HG03159 (cell line): ENCODE results near the gene IQGAP2.

Experiments used
- ATAC-seq: cut with Tn5 transposase; IDR thresholded peaks from one replicate; pipeline ENCODE4 v1.9.1; 2021; ENCODE audit warnings: mild to moderate bottlenecking, moderate library complexity; ENCODE audit not compliant: unreplicated experiment

Gene IQGAP2

DNA sequence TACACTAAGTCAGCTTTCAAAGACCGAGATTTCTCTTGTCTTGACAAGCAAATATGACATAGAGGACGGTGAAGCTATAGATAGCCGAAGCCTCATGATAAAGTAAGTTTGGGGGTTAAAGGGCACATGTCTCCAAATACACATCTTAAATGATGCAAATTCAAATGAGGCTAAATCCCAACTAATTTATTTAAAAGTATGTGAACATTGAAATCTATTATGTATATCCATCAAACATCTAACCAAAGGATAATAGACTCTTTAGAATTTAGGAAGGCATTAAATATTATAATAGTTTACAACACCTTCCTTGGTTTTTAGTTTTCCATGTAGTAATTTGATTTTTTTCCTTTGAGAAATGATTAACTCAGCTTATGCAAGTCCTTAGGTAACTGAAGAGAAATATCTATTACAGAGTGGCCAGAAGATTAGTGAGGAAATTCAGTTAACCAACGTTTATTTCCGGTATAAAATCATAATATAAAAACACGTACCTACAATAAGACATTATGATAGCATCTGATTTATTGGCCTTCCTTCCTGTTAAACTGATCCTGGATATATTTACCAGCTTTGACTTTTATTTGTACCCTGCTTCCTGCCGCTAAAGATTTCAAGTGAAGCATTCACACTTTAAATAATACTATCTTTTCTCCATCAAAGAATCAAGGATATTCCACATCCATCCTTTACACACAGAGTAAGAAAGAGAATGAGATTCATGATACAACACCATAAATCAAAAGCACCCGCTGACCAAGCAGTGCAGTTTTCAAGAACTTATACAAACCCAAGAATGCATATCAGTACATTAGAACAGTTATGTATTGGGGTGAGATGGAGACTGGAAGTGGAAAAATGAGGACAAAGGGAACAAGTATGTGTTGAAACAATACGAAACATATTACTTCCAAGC lies 281.0 kb downstream of the IQGAP2 start:
- no peak for ATAC-seq

DNA sequence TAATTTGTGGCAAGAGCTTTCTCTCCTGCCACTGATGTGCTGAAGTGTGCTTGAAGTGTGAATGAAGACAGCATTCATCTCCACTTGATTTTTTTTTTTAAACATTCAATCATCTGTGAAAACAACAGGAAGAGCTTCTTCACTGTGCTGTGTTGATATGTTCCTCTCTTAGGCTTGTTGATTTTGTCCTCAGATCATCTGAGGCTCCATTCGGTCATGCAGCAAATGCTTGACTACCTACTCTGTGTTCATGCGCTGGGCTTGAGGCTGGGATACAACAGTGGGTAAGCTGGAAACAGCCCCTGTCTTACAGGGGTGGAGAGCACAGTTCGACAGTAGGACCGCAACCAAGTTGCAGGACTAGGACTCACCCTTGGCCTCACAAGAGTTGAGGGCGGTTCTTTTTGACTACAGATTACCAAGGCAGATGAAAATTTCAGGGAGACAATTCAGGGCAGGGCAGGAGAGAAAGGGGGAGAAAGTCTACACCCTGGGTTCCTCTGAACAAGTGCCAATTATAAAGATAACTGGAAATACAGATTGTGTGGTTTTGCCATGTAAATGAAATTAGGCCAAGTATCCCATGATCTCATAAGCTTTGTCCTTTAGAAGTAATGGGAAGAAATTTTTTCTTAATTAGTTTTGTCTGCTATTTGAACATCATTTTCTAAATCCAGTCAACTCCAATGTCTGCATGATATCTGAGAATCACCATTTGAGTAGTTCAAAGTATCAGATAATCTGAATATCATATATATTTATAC lies 281.9 kb downstream of the IQGAP2 start:
- no peak for ATAC-seq

DNA sequence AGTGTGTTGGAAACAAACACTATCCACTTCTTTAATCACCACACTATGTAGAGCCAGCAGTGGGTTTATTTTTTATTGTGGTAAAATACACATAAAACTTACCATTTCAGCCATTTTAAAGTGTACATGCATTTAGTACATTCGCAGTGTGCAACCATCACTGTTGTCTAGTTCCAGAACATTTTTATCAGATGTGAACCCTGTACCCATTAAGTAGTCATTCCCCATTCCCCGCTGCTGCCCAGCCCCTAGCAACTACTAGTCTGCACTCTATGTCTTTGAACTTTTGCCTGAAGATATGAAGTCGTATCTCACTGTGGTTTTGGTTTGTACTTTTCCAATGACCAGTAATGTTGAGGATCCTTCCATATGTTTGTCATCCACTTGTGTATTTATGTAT lies 282.6 kb downstream of the IQGAP2 start:
- no peak for ATAC-seq

DNA sequence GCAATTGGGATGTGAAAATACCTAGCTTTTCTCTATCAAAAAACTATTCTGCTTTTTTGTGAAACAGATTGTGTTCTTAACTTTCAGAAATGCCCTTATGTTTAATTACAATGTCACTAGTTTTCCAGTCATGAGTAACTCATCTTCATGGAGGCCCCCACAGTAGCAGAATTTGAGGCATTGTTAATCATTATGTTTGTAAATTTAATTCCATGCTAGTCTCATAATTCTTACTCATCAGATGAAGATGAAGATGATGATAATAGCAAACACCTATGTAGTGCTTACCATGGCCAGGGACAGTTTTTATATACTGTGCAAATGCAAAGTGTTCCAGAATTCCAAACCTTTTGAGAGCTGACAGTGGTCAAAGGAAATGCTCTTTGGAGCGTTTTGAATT lies 285.1 kb downstream of the IQGAP2 start:
- ATAC-seq: no peak

DNA sequence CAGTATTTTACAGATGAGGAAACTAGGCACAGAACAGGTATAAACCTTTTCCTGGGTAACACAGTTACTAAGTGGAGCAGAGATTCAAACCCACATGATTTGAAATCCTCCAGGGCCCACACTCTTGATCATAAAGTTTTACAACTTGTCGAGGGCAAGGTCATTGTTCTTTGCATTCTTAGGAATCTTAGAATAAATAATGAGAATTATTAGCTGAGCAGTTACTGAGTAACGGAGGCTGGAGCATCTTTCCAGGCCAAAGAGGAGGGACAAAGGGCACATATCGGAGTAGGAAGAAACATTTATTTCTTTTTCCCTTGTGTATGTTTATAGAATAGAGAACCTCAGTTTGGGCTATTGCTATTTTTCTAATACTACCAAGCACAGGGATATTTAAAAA lies 285.8 kb downstream of the IQGAP2 start:
- ATAC-seq: no peak

DNA sequence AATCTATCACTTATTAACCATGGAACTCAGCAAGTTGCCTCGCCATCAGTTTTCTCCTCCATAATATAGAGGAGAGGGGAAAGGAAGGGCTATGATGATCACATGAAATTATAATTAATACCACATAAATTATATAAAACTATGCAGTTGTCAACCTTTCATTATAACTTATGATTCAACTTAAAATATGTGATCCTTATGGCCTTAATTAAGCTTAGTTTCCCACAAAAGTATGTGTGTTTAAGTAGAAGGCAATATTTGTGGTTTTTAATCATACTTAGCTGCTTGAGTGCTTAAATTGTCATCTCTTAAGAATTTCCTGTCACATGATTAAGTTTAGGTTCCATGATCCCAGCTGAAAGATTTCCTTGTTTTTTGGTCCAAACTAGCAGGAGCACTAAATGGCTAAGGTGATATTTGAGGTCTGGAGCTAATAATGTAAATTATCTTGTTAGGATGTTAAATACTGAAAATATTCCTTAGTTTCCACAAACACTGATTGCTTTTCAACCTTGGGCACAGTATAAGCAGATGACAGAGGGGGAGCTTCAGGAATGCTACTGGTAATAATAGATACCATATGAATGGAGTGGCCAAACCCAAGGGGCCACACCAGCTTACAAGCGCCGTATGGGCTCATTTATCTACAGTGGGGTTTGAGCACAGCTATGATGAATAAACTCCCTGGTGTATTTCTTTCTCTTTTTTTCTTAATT lies 286.4 kb downstream of the IQGAP2 start:
- no peak for ATAC-seq

DNA sequence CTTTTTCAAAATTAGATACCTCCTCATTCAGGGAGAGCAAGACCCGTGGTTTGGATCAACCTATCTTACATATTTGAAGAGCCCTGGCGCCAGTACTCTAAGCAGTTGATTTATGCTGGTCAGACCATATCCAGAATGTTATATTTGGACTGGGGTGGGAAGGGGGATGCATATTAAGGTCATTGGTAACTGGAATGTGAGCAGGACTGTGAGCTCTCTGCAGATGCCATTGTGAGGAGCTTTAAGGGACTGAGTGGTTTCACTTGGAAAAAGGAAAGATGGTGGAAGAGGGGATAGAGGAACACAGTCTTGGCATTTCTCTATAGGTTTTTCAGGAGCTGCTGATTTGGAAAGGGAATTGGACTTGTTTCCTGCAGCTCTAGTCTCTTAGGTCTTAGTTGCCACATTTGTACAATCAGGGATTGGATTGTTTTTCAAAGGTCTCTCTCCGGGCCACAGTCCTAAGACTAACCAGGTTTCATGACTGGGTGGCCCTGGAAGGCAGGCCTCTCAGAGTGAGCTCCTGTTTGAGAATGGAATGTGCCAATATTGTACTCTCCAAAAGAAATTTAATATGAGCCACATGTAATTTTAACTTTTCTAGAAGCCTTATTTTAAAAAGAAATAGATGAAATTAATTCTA lies 287.1 kb downstream of the IQGAP2 start:
- no peak for ATAC-seq

DNA sequence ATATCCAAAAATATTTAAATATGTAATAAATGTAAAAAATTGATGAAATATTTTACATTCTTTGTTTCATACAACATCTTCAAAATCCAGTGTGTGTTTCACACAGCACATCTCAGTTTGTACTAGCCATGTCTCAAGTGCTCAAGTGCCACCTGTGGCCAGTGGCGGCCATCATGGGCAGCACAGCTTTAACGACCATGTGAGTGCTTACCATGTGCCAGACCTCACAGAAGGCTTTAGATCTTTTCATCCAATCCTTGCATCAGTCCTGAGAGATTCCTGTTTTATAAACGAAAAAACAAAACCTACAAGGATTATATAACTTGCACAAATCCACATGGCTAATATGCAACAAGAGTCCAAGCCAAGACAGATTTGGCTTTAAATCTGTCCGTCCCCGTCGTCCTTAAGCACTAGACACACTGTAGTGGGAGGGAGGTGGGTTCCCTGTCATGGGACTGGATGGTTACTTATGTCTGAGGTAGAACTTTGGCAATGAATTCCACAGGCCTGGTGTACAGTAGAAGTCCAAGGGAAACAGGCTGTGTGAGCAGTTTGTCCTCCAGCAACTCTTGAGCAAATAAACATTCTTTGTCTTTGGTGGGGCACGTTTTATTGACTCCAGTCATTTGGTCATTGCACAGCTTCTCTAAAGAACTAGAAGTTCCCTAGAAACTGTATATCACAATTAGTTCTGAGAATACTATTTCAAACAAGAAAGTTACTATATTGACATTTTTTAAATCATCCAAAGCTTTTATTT lies 287.8 kb downstream of the IQGAP2 start:
- ATAC-seq: no peak

DNA sequence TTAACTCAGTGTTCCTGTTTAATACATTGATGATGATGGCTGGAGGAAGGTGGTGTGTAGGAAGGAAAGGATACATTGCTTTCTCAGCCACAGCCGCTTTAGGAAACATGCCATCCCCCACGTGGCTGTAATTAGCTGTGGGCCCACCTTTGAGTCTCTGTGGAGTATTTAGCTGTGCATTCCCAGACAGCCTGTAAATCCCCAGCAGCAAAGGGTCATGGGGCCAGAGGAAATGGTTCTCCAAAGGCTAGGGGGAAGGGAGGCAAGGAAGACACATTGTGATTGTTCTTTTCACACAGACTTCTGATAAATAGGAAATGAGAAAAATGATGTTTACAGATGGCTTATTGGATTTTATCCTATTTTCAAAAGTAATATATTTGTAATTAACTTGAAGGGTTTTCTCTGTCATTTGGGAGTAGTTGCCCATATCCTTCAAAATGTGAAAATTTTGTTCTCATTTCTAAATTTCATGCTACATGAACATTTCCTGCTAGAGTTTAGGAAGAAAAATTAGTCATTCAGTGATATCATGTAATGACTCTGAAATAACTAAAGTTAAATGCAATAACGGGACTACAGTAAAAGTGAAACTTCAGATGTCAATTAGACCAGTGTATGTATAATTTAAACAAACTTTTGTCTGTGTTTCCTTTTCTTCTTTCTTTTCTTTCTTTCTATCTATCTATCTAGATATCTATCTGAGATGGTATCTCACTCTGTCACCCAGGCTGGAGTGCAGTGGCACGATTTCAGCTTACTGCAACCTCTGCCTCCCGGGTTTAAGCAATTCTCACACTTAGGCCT lies 288.6 kb downstream of the IQGAP2 start:
- no peak for ATAC-seq

DNA sequence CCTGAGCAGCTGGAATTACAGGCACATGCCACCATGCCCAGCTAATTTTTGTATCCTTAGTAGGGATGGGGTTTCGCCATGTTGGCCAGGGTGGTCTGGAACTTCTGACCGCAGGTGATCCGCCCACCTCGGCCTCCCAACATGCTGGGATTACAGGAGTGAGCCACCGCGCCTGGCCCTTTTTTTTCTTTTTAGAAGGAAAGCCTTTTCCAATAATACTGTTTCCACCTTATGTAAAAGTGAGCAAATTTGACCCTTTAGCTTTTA lies 289.1 kb downstream of the IQGAP2 start:
- ATAC-seq: no peak

DNA sequence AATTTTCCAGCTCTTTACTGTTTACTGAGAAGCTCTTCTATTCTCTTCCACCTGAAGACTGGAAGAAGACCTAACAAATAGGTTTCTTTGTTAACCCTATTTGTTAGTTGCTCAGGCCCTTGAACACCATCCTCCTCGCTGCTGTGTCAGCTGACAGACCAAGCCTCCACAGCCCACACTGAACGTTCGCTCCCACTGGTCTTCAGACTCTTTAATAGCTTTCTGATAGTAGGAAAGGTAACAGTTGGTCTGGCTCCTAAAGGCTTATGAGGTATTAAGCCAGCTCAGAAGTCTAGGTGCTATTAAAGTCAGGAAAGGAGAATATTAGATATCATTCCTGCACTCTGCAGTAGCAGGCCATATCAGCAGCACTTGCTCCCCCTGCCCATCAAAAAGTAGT lies 289.6 kb downstream of the IQGAP2 start:
- no peak for ATAC-seq

DNA sequence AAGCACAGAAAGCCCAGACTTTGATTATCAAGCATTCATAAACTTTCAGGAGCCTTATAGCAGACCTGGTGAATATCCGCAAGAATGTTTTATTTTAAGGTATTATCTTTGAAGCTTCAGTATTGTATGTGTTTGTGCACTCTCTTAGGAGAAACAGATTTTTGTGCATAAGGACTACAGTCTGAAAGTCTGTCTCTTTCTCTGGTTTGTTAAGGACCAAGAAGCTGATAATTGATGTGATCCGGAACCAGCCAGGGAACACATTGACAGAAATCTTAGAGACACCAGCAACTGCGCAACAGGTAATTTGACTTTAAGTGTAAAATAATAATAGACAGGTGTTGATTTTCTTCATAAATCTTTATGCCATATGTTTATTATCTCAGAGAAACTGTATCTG lies 290.1 kb downstream of the IQGAP2 start:
- no peak for ATAC-seq

DNA sequence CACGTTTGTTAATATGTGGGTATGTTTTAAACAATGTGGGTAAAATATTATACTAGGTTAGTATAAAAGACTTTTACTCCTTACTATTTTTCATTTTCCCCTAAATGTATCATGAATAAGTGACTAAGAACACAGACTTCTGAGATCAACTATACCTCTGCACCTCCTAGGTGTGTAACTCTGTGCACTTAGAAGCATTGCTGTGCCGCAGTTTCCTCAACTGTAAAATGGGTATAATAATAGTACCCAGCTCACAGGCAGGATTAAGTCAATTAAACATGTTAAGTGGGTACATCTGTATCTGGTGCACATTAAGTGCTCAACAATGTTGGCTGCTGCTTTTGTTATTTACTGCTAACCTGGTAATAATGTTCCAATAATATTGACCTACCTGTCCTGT lies 291.2 kb downstream of the IQGAP2 start:
- ATAC-seq: no peak

DNA sequence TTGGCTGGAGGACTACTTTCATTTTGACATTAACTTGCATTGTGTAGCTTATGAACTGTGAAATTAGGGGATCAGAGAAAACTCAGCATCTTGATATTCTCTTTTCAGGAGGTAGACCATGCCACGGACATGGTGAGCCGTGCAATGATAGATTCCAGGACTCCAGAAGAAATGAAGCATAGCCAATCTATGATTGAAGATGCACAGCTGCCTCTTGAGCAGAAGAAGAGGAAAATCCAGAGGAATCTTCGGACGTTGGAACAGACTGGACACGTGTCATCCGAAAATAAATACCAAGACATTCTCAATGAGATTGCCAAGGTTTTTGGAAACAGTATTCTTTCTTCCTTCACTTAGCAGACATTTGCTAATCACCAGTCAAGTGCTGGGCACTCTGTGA lies 292.3 kb downstream of the IQGAP2 start:
- ATAC-seq: no peak

DNA sequence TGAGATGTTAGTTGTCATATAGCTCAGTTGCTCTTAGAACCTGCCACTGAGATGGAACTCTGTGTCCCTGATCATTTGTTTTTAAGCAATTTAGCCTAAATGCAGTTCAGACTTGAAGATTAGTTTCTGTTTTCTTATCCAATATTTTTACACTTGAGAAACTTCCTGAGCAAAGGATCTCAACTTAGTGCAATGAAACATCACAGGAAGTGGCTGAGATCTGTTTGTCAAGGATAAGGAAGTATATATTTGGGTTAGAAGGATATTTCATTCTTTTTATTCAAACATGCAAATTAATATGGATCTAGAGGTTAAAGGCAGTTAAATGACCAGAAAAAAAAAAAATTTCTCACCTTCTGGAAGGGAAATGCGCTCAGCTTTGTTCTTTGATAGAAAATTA lies 293.2 kb downstream of the IQGAP2 start:
- no peak for ATAC-seq

DNA sequence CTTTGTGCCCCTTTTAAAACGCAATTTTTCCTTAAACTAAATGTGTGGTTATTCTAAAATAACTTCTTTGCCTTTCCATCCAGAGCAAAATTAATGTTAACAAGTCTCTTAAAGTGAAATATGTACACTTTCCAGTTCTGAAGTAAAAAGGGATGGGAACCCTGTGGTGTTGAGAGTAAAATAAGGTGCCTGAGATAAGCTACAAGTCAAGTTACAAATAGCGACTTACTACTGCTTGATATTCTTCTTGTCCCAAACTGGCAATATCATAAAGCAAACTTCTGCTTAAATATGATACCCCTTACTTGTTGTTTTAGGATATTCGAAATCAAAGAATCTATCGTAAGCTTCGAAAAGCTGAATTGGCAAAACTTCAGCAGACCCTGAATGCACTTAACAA lies 294.6 kb downstream of the IQGAP2 start:
- ATAC-seq: no peak

DNA sequence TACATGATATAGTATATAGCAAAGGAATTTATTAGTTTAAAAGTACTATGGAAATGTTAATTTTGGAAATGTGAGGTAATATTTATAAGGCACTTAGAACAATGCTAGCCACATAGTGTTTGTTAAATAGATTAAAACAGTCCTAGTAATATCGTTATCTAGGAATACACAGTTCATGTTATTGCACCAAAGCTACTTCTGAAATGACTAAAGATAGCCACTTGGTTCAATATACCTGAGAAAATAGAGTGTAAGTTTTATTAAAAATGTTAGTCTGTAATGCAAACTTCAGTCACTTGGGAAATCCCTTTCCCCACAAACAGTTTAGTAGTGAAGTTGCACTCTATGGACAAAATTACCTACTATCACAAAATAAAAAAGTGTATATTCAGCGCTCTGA lies 297.5 kb downstream of the IQGAP2 start:
- no peak for ATAC-seq

DNA sequence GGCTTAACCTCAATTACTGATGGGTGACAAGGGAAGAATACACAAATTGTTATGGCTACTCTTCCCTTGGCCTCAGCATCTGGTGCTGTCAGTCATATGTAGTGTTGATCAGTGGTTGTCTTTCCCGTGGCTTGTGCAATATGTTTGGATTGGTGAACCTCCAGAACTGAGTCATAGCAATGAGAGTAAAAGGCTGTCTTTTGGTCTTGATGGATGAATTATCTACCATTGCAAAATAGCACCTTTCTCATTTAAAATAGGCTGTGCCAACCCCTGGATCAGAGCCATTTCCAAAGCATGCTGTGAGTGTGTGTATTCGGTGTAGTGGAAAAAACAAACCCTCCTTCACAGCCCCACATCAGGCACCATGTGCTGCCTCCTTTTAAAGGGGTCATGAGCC lies 298.2 kb downstream of the IQGAP2 start:
- no peak for ATAC-seq

DNA sequence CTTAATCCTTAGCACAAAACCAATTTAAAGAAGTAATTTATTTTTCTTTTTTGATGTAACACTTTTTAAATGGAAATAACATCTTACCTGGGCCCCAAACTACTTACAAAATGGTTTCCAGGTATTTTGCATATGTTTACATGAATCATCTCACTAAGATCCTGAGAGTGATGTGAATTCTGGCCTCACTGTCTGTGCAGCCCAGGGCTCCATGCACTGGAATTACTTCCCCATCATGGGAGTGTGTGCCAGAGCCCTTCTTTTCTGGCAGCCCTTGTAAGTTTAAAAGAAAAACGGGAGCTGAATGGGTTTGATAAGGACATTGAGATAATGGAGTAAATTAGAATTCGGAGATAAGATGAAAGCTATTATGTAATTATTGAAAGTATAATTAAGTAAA lies 300.6 kb downstream of the IQGAP2 start:
- ATAC-seq: no peak

DNA sequence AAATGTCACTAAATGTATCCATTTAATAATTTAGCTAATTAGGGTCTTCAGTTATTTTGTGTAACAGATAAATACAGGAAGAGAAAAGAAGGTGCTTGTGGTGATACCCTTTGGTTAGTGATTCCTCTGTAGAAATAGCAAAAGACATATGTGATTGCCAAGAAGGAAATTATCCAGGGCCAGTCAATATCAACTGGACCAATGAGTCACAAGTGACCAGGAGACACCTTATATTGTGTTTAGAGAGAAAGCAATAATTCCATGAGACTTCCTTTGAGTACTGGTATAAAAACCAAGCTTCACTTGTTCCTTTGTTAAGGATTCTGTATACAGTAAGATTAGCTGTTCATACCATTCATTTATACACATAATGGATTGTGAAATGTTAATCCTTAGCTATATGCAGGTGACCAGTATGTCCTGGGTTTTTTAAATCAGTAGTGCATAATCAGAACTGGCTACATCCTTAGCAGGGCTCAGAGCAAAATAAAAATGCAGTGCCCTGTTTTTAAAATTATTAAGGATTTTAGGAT lies 301.1 kb downstream of the IQGAP2 start:
- ATAC-seq: no peak
